ENCODE data around the gene OR5H15. TPM values are rescaled to one million over a fixed set of nuclear protein-coding genes. Genes with fewer than 3 reads are reported as not detected.
"Not testable (repeated sequence)": the region's sequence is repeated elsewhere in the genome, so short reads cannot be mapped to it uniquely, and the experiment has no call there.

The OR5H15 gene
- total and polyA plus RNA-seq, 4 donors, result not detected

DNA sequence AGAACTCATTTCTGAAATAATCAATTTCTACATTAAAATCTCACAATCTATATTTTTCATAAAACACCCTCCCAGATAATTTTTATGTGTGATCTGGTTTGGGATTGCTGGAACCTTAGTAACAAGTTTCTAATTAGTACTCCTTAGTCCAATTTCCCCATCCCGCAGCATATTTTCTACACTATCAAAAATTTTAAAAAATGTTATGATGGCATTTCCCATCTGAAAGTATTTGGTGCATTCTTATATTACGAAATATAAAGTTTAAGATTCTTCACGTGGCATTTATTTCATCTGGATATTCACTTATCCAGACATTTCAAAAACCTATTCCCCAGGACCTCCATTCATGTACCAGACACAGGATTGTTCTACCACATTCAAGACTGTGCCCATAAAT, 17.7 kb upstream of the OR5H15 start:
- H3K4me1 ChIP-seq (ENCODE audit: control insufficient read depth in 4 of 4, insufficient read depth in 4 of 4, low read length in 3 of 4), result no peaks in the 10 kb centered on the region
- WGBS, result 58% methylated on average over 3 of the region's 3 CpGs

GRCh38 chr3:98149456-98149855, 17.0 kb upstream of the OR5H15 start:
- H3K9ac ChIP-seq (ENCODE audit: low read depth in 1 of 2, low read length in 2 of 2); H3K9me3 ChIP-seq (ENCODE audit: control insufficient read depth in 4 of 4, low read length in 3 of 4); H3K27ac ChIP-seq (ENCODE audit: low read depth in 1 of 2, low read length in 2 of 2); DNase-seq (ENCODE audit: low spot score); H3K27me3 ChIP-seq (ENCODE audit: control insufficient read depth in 4 of 4, insufficient read depth in 4 of 4, low read length in 3 of 4); H3K4me3 ChIP-seq (ENCODE audit: low read depth in 1 of 3, low read length in 3 of 3); H3K36me3 ChIP-seq (ENCODE audit: control insufficient read depth in 4 of 4, insufficient read depth in 3 of 4, low read depth in 1 of 4, low read length in 3 of 4); H3K4me1 ChIP-seq (ENCODE audit: control insufficient read depth in 4 of 4, insufficient read depth in 4 of 4, low read length in 3 of 4): not testable (repeated sequence)
- WGBS, result 69% methylated on average over 4 of the region's 4 CpGs

More for the DNA sequence above, 17.7 kb upstream of the OR5H15 start:
- Histone ChIP-seq H3K27me3 (ENCODE audit: control insufficient read depth in 4 of 4, insufficient read depth in 4 of 4, low read length in 3 of 4) (peaks cover 0 to 3% (median 0%) of the 10 kb centered on the region in 4 donors), H3K27ac (ENCODE audit: low read depth in 1 of 2, low read length in 2 of 2) (no peak overlapping the region), H3K9ac (ENCODE audit: low read depth in 1 of 2, low read length in 2 of 2) (no peak overlapping the region), H3K36me3 (ENCODE audit: control insufficient read depth in 4 of 4, insufficient read depth in 3 of 4, low read depth in 1 of 4, low read length in 3 of 4) (no peaks in the 10 kb centered on the region), H3K9me3 (ENCODE audit: control insufficient read depth in 4 of 4, low read length in 3 of 4) (no peaks in the 10 kb centered on the region), H3K4me3 (ENCODE audit: low read depth in 1 of 3, low read length in 3 of 3) (no peak overlapping the region)
- DNase-seq (ENCODE audit: low spot score), result no peak
- TF ChIP-seq FOXA1 (IDR thresholded peaks at IDR 0.05) (no peak), RAD21 (IDR thresholded peaks at IDR 0.05) (no peak), ATF3 (IDR thresholded peaks at IDR 0.05) (no peak), TAF1 (conservative IDR thresholded peaks at IDR 0.05) (no peak), FOXA2 (IDR thresholded peaks at IDR 0.05) (no peak), HNF4G (IDR thresholded peaks at IDR 0.05) (no peak), EGR1 (IDR thresholded peaks at IDR 0.05; ENCODE audit: low read depth in 2 of 2) (no peak), SP1 (IDR thresholded peaks at IDR 0.05) (no peak)
- TF ChIP-seq, protein P1, sequence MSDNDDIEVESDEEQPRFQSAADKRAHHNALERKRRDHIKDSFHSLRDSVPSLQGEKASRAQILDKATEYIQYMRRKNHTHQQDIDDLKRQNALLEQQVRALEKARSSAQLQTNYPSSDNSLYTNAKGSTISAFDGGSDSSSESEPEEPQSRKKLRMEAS (IDR thresholded peaks at IDR 0.05), result no peak
- TF ChIP-seq, protein P2, sequence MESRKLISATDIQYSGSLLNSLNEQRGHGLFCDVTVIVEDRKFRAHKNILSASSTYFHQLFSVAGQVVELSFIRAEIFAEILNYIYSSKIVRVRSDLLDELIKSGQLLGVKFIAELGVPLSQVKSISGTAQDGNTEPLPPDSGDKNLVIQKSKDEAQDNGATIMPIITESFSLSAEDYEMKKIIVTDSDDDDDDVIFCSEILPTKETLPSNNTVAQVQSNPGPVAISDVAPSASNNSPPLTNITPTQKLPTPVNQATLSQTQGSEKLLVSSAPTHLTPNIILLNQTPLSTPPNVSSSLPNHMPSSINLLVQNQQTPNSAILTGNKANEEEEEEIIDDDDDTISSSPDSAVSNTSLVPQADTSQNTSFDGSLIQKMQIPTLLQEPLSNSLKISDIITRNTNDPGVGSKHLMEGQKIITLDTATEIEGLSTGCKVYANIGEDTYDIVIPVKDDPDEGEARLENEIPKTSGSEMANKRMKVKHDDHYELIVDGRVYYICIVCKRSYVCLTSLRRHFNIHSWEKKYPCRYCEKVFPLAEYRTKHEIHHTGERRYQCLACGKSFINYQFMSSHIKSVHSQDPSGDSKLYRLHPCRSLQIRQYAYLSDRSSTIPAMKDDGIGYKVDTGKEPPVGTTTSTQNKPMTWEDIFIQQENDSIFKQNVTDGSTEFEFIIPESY (IDR thresholded peaks at IDR 0.05), result no peak

DNA sequence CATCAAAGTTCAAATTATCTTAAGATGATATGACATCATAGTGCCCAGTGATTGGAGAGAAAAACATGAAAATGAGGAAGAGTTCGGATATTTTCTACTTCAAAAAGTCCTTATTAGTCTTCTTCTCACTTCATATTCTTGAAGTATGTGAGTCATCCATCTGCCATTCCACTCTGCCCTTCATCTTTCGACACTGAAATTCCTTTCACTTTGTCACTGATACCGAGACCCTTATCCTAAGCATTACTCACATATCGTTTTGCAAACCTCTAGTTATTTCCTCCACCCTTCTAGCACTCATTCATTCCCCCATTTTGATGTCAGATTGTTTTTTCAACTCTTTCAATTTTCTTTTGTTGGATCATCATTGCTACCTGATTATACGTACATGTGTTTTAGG, 15.3 kb upstream of the OR5H15 start:
- no peaks in the 10 kb centered on the region for H3K36me3 ChIP-seq (ENCODE audit: control insufficient read depth in 4 of 4, insufficient read depth in 3 of 4, low read depth in 1 of 4, low read length in 3 of 4)
- no peak overlapping the region for H3K4me3 ChIP-seq (ENCODE audit: low read depth in 1 of 3, low read length in 3 of 3)
- DNase-seq (ENCODE audit: low spot score), result no peak
- no peak for TF ChIP-seq ATF3 (IDR thresholded peaks at IDR 0.05)
- TF ChIP-seq, protein P2 (IDR thresholded peaks at IDR 0.05), result no peak
- 67% methylated on average over 5 of the region's 5 CpGs for WGBS
- H3K27me3 ChIP-seq (ENCODE audit: control insufficient read depth in 4 of 4, insufficient read depth in 4 of 4, low read length in 3 of 4), result no peaks in the 10 kb centered on the region
- no peak overlapping the region for H3K27ac ChIP-seq (ENCODE audit: low read depth in 1 of 2, low read length in 2 of 2)
- no peaks in the 10 kb centered on the region for H3K4me1 ChIP-seq (ENCODE audit: control insufficient read depth in 4 of 4, insufficient read depth in 4 of 4, low read length in 3 of 4)
- no peaks in the 10 kb centered on the region for H3K9me3 ChIP-seq (ENCODE audit: control insufficient read depth in 4 of 4, low read length in 3 of 4)
- H3K9ac ChIP-seq (ENCODE audit: low read depth in 1 of 2, low read length in 2 of 2), result no peak overlapping the region

All from liver (tissue), 9 donors.